Measurements from ENCODE around the gene RPL28. TPM values are rescaled to one million over a fixed set of nuclear protein-coding genes. Genes with fewer than 3 reads are reported as not detected.

Gene RPL28
- total RNA-seq, 5 donors from 2014 or later (not counting 1 experiment from before 2014, with no cell fraction given) = 3,465 to 4,436 (median 4,286) TPM

- no peaks in the 10 kb centered on the region for H3K9me3 Mint-ChIP-seq
- CTCF ChIA-PET = no interaction called here
- no peak for ATAC-seq (replicated peaks in 1 of 4)
- POLR2A ChIA-PET = no interaction called here
- H3K27me3 Mint-ChIP-seq = peaks cover 27 to 47% of the 10 kb centered on the region in 2 donors
- Histone ChIP-seq H3K27me3 (replicated peaks in 1 of 2; ENCODE audit: control insufficient read depth in 2 of 2, extremely low read depth in 1 of 2, insufficient read depth in 2 of 2, low read length in 1 of 2) (peaks cover 4 to 94% of the 10 kb centered on the region in 2 experiments), H3K36me3 (ENCODE audit: control insufficient read depth in 2 of 2, extremely low read depth in 1 of 2, insufficient read depth in 1 of 2, low read length in 1 of 2) (no peaks in the 10 kb centered on the region), H3K27ac (ENCODE audit: low read length) (no peak within 1 kb of the TSS), H3K4me1 (ENCODE audit: control insufficient read depth in 1 of 2, extremely low read depth in 1 of 2, insufficient read depth in 2 of 2, low read length in 2 of 2) (peaks cover 0 to 18% of the 10 kb centered on the region in 2 experiments), H3K9me3 (no peaks in the 10 kb centered on the region), H3K4me3 (ENCODE audit: control insufficient read depth in 1 of 2, extremely low read depth in 1 of 2, low read length in 1 of 2) (peak within 1 kb of the TSS; percentile 17 to 56)
- peaks cover 9 to 16% (median 14%) of the 10 kb centered on the region in 3 donors for H3K4me1 Mint-ChIP-seq
- peak within 1 kb of the TSS; percentile 59 to 81 (median 65) for H3K4me3 Mint-ChIP-seq
- WGBS (ENCODE audit: insufficient coverage) = 10% methylated on average over 2 of the region's 32 CpGs
- peak within 1 kb of the TSS in 1 of 2 donors; percentile 39 for H3K27ac Mint-ChIP-seq
- DNase-seq = no peak
- no peaks in the 10 kb centered on the region for H3K36me3 Mint-ChIP-seq
Measured at GRCh38 chr19:55370305-55370988, 15.3 kb upstream of the RPL28 start, which contains the start of gene IL11. IL11 (minus strand) TSS chr19:55370463; CDS start chr19:55370310, 153 bp downstream.

- Histone ChIP-seq H3K27me3 (replicated peaks in 1 of 2; ENCODE audit: control insufficient read depth in 2 of 2, extremely low read depth in 1 of 2, insufficient read depth in 2 of 2, low read length in 1 of 2) (peaks cover 4 to 93% of the 10 kb centered on the region in 2 experiments), H3K9me3 (no peaks in the 10 kb centered on the region), H3K27ac (ENCODE audit: low read length) (no peak overlapping the region), H3K4me1 (ENCODE audit: control insufficient read depth in 1 of 2, extremely low read depth in 1 of 2, insufficient read depth in 2 of 2, low read length in 2 of 2) (peaks cover 0 to 18% of the 10 kb centered on the region in 2 experiments), H3K36me3 (ENCODE audit: control insufficient read depth in 2 of 2, extremely low read depth in 1 of 2, insufficient read depth in 1 of 2, low read length in 1 of 2) (peaks cover 0 to 4% of the 10 kb centered on the region in 2 donors), H3K4me3 (ENCODE audit: control insufficient read depth in 1 of 2, extremely low read depth in 1 of 2, low read length in 1 of 2) (no peak overlapping the region)
- WGBS (ENCODE audit: insufficient coverage) = 38% methylated on average over 17 of the region's 24 CpGs
- Mint-ChIP-seq H3K9me3 (no peaks in the 10 kb centered on the region), H3K27me3 (peaks cover 27 to 52% of the 10 kb centered on the region in 2 donors), H3K36me3 (no peaks in the 10 kb centered on the region), H3K4me1 (peaks cover 9 to 16% (median 14%) of the 10 kb centered on the region in 3 donors), H3K4me3 (no peak overlapping the region), H3K27ac (no peak overlapping the region)
- ATAC-seq (replicated peaks in 1 of 4) = no peak
- ChIA-PET CTCF (interaction anchor here (0.5 kb wide), 2 partner anchors 34 to 169 kb away, joined by 3 read pairs; no protein-coding TSS in a partner anchor), POLR2A (interaction anchor here in 1 of 2 donors (0.6 kb wide), 1 partner anchor 47 kb away, joined by 4 read pairs; no protein-coding TSS in a partner anchor)
- peak in 1 of 35 experiments; percentile 25 for DNase-seq
Measured at GRCh38 chr19:55372316-55373081, 13.2 kb upstream of the RPL28 start.

GRCh38 chr19:55373306-55373992, 12.3 kb upstream of the RPL28 start:
- H3K27ac ChIP-seq (ENCODE audit: low read length) = no peak overlapping the region
- no peaks in the 10 kb centered on the region for H3K9me3 Mint-ChIP-seq
- H3K4me3 Mint-ChIP-seq = no peak overlapping the region
- peaks cover 0 to 18% of the 10 kb centered on the region in 2 experiments for H3K4me1 ChIP-seq (ENCODE audit: control insufficient read depth in 1 of 2, extremely low read depth in 1 of 2, insufficient read depth in 2 of 2, low read length in 2 of 2)
- H3K27me3 Mint-ChIP-seq = peaks cover 27 to 48% of the 10 kb centered on the region in 2 donors
- ATAC-seq (replicated peaks in 1 of 4) (no peak), DNase-seq (no peak)
- H3K36me3 Mint-ChIP-seq = no peaks in the 10 kb centered on the region
- no peak overlapping the region for H3K4me3 ChIP-seq (ENCODE audit: control insufficient read depth in 1 of 2, extremely low read depth in 1 of 2, low read length in 1 of 2)
- H3K27ac Mint-ChIP-seq = peak overlapping the region in 1 of 2 donors; percentile 2
- WGBS (ENCODE audit: insufficient coverage) = 36% methylated on average over 6 of the region's 9 CpGs
- POLR2A ChIA-PET = no interaction called here
- peaks cover 0 to 4% of the 10 kb centered on the region in 2 donors for H3K36me3 ChIP-seq (ENCODE audit: control insufficient read depth in 2 of 2, extremely low read depth in 1 of 2, insufficient read depth in 1 of 2, low read length in 1 of 2)
- CTCF ChIA-PET = interaction anchor here in 1 of 2 donors (0.5 kb wide), 1 partner anchor 170 kb away, joined by 3 read pairs; no protein-coding TSS in a partner anchor
- peaks cover 4 to 84% of the 10 kb centered on the region in 2 experiments for H3K27me3 ChIP-seq (replicated peaks in 1 of 2; ENCODE audit: control insufficient read depth in 2 of 2, extremely low read depth in 1 of 2, insufficient read depth in 2 of 2, low read length in 1 of 2)
- H3K9me3 ChIP-seq = no peaks in the 10 kb centered on the region
- peaks cover 9 to 14% (median 14%) of the 10 kb centered on the region in 3 donors for H3K4me1 Mint-ChIP-seq

GRCh38 chr19:55373993-55374757, 11.6 kb upstream of the RPL28 start:
- peaks cover 0 to 4% of the 10 kb centered on the region in 2 donors for H3K36me3 ChIP-seq (ENCODE audit: control insufficient read depth in 2 of 2, extremely low read depth in 1 of 2, insufficient read depth in 1 of 2, low read length in 1 of 2)
- POLR2A ChIA-PET = interaction anchor here in 1 of 2 donors (0.7 kb wide), 1 partner anchor 52 kb away, joined by 4 read pairs; no protein-coding TSS in a partner anchor
- no peak for ATAC-seq (replicated peaks in 1 of 4)
- no peak overlapping the region for H3K4me3 ChIP-seq (ENCODE audit: control insufficient read depth in 1 of 2, extremely low read depth in 1 of 2, low read length in 1 of 2)
- DNase-seq = no peak
- peaks cover 0 to 12% of the 10 kb centered on the region in 2 experiments for H3K4me1 ChIP-seq (ENCODE audit: control insufficient read depth in 1 of 2, extremely low read depth in 1 of 2, insufficient read depth in 2 of 2, low read length in 2 of 2)
- Mint-ChIP-seq H3K4me1 (peaks cover 9 to 14% (median 14%) of the 10 kb centered on the region in 3 donors), H3K9me3 (no peaks in the 10 kb centered on the region), H3K27ac (peak overlapping the region in 1 of 2 donors; percentile 2), H3K27me3 (peaks cover 27 to 43% of the 10 kb centered on the region in 2 donors), H3K36me3 (no peaks in the 10 kb centered on the region), H3K4me3 (no peak overlapping the region)
- H3K27ac ChIP-seq (ENCODE audit: low read length) = no peak overlapping the region
- peaks cover 4 to 76% of the 10 kb centered on the region in 2 experiments for H3K27me3 ChIP-seq (replicated peaks in 1 of 2; ENCODE audit: control insufficient read depth in 2 of 2, extremely low read depth in 1 of 2, insufficient read depth in 2 of 2, low read length in 1 of 2)
- 44% methylated on average over 17 of the region's 31 CpGs for WGBS (ENCODE audit: insufficient coverage)
- H3K9me3 ChIP-seq = no peaks in the 10 kb centered on the region
- CTCF ChIA-PET = no interaction called here

GRCh38 chr19:55376241-55376933, 9.3 kb upstream of the RPL28 start, which contains the start of gene TMEM190:
TMEM190 (plus strand) TSS chr19:55376826; CDS start chr19:55376854, 28 bp downstream.
- Mint-ChIP-seq H3K27me3 (peaks cover 14 to 30% of the 10 kb centered on the region in 2 donors), H3K4me1 (peaks cover under 1 to 6% (median 5%) of the 10 kb centered on the region in 3 donors), H3K4me3 (no peak within 1 kb of the TSS), H3K9me3 (no peaks in the 10 kb centered on the region), H3K36me3 (peaks cover under 1% of the 10 kb centered on the region), H3K27ac (no peak within 1 kb of the TSS)
- no peak for ATAC-seq (replicated peaks in 1 of 4)
- H3K36me3 ChIP-seq (ENCODE audit: control insufficient read depth in 2 of 2, extremely low read depth in 1 of 2, insufficient read depth in 1 of 2, low read length in 1 of 2) = peaks cover 0 to 4% of the 10 kb centered on the region in 2 donors
- no peak for DNase-seq
- peaks cover 4 to 56% of the 10 kb centered on the region in 2 experiments for H3K27me3 ChIP-seq (replicated peaks in 1 of 2; ENCODE audit: control insufficient read depth in 2 of 2, extremely low read depth in 1 of 2, insufficient read depth in 2 of 2, low read length in 1 of 2)
- CTCF ChIA-PET = no interaction called here
- H3K9me3 ChIP-seq = no peaks in the 10 kb centered on the region
- H3K4me1 ChIP-seq (ENCODE audit: control insufficient read depth in 1 of 2, extremely low read depth in 1 of 2, insufficient read depth in 2 of 2, low read length in 2 of 2) = no peaks in the 10 kb centered on the region
- H3K27ac ChIP-seq (ENCODE audit: low read length) = no peak within 1 kb of the TSS
- POLR2A ChIA-PET = no interaction called here
- 55% methylated on average over 12 of the region's 21 CpGs for WGBS (ENCODE audit: insufficient coverage)
- H3K4me3 ChIP-seq (ENCODE audit: control insufficient read depth in 1 of 2, extremely low read depth in 1 of 2, low read length in 1 of 2) = no peak within 1 kb of the TSS
